ENCODE data around the gene YIPF1. TPM values are rescaled to one million over a fixed set of nuclear protein-coding genes. Genes with fewer than 3 reads are reported as not detected.
A peak's percentile ranks its signal among the peaks of the same experiment; 100 is the strongest.

The YIPF1 gene
- total and polyA plus RNA-seq, 10 of the 15 experiments (the other 5 are each of a cell fraction or from before 2014, with no cell fraction given): 13.0 to 36.0 (median 20.3) TPM

DNA sequence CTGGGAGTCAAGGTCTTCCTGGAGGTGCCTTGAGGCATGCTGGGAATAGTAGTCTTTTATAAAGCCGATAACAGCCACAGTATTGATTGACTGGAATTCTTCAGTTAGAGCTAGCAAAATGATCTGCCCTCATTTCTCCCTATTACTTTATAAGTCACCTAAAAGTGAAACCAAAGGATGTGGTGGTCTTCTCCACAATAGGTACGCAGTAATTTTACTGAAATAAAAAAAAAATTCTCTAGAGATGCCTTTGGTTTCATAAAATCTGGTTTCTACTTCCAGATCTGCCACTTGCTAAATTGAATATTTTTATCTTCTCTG is 51.0 kb downstream of the YIPF1 start (continued):
- TF ChIP-seq KLF5 (IDR thresholded peaks at IDR 0.05; ENCODE audit: partially characterized antibody): peak; percentile 6
- no peak for TF ChIP-seq RELA (IDR thresholded peaks at IDR 0.05; ENCODE audit: borderline replicate concordance, partially characterized antibody)
- no peak for TF ChIP-seq RB1 (IDR thresholded peaks at IDR 0.05; ENCODE audit: borderline replicate concordance)
- no peak for TF ChIP-seq HDAC6 (IDR thresholded peaks at IDR 0.05; ENCODE audit: unreplicated experiment)
- TF ChIP-seq RAD51 (IDR thresholded peaks at IDR 0.05): 0 out of 2 replicates have a peak, but pooled peaks have one; percentile 12
- no peak for TF ChIP-seq TARDBP (IDR thresholded peaks at IDR 0.05; ENCODE audit: borderline replicate concordance)
- no peak for TF ChIP-seq ZNF207 (IDR thresholded peaks at IDR 0.05; ENCODE audit: borderline replicate concordance)
- TF ChIP-seq RBBP5 (conservative IDR thresholded peaks at IDR 0.05): no peak
- TF ChIP-seq, protein P1, sequence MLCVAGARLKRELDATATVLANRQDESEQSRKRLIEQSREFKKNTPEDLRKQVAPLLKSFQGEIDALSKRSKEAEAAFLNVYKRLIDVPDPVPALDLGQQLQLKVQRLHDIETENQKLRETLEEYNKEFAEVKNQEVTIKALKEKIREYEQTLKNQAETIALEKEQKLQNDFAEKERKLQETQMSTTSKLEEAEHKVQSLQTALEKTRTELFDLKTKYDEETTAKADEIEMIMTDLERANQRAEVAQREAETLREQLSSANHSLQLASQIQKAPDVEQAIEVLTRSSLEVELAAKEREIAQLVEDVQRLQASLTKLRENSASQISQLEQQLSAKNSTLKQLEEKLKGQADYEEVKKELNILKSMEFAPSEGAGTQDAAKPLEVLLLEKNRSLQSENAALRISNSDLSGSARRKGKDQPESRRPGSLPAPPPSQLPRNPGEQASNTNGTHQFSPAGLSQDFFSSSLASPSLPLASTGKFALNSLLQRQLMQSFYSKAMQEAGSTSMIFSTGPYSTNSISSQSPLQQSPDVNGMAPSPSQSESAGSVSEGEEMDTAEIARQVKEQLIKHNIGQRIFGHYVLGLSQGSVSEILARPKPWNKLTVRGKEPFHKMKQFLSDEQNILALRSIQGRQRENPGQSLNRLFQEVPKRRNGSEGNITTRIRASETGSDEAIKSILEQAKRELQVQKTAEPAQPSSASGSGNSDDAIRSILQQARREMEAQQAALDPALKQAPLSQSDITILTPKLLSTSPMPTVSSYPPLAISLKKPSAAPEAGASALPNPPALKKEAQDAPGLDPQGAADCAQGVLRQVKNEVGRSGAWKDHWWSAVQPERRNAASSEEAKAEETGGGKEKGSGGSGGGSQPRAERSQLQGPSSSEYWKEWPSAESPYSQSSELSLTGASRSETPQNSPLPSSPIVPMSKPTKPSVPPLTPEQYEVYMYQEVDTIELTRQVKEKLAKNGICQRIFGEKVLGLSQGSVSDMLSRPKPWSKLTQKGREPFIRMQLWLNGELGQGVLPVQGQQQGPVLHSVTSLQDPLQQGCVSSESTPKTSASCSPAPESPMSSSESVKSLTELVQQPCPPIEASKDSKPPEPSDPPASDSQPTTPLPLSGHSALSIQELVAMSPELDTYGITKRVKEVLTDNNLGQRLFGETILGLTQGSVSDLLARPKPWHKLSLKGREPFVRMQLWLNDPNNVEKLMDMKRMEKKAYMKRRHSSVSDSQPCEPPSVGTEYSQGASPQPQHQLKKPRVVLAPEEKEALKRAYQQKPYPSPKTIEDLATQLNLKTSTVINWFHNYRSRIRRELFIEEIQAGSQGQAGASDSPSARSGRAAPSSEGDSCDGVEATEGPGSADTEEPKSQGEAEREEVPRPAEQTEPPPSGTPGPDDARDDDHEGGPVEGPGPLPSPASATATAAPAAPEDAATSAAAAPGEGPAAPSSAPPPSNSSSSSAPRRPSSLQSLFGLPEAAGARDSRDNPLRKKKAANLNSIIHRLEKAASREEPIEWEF (IDR thresholded peaks at IDR 0.05; ENCODE audit: insufficient replicate concordance, low read depth, low read length): peak; percentile 55
- TF ChIP-seq, protein P2, sequence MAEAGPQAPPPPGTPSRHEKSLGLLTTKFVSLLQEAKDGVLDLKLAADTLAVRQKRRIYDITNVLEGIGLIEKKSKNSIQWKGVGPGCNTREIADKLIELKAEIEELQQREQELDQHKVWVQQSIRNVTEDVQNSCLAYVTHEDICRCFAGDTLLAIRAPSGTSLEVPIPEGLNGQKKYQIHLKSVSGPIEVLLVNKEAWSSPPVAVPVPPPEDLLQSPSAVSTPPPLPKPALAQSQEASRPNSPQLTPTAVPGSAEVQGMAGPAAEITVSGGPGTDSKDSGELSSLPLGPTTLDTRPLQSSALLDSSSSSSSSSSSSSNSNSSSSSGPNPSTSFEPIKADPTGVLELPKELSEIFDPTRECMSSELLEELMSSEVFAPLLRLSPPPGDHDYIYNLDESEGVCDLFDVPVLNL (IDR thresholded peaks at IDR 0.05; ENCODE audit: low read depth, low read length): no peak
- TF ChIP-seq, protein P3, sequence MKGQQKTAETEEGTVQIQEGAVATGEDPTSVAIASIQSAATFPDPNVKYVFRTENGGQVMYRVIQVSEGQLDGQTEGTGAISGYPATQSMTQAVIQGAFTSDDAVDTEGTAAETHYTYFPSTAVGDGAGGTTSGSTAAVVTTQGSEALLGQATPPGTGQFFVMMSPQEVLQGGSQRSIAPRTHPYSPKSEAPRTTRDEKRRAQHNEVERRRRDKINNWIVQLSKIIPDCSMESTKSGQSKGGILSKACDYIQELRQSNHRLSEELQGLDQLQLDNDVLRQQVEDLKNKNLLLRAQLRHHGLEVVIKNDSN (IDR thresholded peaks at IDR 0.05; ENCODE audit: borderline replicate concordance, extremely low read length, insufficient read depth, low read depth, low read length): no peak
- TF ChIP-seq ZBED1 (IDR thresholded peaks at IDR 0.05; ENCODE audit: borderline replicate concordance): no peak
- TF ChIP-seq STAT1 (conservative IDR thresholded peaks at IDR 0.05): peak; percentile 71; the same call in 1 of the 2 replicates
- no peak for TF ChIP-seq BRCA1 (IDR thresholded peaks at IDR 0.05; ENCODE audit: low read depth, low read length)
- TF ChIP-seq, protein P4, sequence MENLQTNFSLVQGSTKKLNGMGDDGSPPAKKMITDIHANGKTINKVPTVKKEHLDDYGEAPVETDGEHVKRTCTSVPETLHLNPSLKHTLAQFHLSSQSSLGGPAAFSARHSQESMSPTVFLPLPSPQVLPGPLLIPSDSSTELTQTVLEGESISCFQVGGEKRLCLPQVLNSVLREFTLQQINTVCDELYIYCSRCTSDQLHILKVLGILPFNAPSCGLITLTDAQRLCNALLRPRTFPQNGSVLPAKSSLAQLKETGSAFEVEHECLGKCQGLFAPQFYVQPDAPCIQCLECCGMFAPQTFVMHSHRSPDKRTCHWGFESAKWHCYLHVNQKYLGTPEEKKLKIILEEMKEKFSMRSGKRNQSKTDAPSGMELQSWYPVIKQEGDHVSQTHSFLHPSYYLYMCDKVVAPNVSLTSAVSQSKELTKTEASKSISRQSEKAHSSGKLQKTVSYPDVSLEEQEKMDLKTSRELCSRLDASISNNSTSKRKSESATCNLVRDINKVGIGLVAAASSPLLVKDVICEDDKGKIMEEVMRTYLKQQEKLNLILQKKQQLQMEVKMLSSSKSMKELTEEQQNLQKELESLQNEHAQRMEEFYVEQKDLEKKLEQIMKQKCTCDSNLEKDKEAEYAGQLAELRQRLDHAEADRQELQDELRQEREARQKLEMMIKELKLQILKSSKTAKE (IDR thresholded peaks at IDR 0.05; ENCODE audit: low read depth, poor library complexity, severe bottlenecking): peak; percentile 43
- no peak for TF ChIP-seq HCFC1 (IDR thresholded peaks at IDR 0.05; ENCODE audit: low read length)
- TF ChIP-seq, protein P5, sequence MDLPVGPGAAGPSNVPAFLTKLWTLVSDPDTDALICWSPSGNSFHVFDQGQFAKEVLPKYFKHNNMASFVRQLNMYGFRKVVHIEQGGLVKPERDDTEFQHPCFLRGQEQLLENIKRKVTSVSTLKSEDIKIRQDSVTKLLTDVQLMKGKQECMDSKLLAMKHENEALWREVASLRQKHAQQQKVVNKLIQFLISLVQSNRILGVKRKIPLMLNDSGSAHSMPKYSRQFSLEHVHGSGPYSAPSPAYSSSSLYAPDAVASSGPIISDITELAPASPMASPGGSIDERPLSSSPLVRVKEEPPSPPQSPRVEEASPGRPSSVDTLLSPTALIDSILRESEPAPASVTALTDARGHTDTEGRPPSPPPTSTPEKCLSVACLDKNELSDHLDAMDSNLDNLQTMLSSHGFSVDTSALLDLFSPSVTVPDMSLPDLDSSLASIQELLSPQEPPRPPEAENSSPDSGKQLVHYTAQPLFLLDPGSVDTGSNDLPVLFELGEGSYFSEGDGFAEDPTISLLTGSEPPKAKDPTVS (IDR thresholded peaks at IDR 0.05; ENCODE audit: low read depth, low read length): no peak
- TF ChIP-seq, protein P6, sequence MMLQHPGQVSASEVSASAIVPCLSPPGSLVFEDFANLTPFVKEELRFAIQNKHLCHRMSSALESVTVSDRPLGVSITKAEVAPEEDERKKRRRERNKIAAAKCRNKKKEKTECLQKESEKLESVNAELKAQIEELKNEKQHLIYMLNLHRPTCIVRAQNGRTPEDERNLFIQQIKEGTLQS (IDR thresholded peaks at IDR 0.05; ENCODE audit: borderline replicate concordance, extremely low read depth, low read depth, low read length): peak; percentile 59; the same call in 1 of the 2 replicates
- no peak for TF ChIP-seq CREM (IDR thresholded peaks at IDR 0.05; ENCODE audit: low read depth)
